GM12873 (cell line): ENCODE data around the gene MAGEF1.

Experiments
- TF ChIP-seq, protein P1 (sequence below): IDR thresholded peaks from 2 replicates; pipeline ENCODE4 v1.5.1; 2012; ENCODE audit warnings: low read depth, mild to moderate bottlenecking, moderate library complexity, low read length, control low read depth; ENCODE audit not compliant: insufficient read depth; ENCODE audit errors: missing control alignments

Gene MAGEF1

DNA sequence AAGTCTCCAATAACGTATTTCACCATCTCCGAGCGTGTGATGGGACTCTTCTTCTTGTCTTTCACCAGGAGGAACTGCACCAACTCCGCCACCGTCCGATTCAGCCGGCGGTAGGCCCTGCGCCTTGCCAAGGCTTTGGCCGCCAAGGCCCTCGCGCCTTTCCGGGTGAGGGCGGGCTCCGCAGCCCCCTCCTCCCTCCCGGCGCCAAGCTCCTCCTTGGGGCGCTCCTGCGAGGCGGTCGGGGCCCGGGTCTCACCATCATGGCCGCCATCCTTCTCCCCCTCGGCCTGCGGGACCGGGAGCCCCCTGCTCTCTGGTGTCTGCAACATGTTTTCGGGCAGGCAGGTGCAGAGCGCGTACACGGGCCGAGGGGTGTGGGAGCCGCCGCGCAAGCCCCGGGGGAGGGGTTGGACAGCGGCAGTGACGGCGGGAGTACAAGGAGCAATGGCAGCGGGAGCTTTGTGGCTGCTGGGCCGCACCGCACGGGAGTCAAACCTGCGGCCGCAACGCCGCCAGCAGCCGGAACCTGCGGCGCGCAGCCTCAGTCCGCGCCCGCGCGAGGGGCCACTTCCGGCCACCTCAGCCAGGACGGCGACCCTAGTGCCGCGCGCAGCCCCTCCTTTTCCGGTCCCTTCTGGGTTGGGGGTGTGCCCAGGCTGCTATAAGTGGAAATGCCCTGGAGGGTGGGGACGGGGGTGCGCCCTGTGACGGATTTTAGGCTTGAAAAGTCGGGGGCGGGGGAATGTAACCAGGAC, at the start of gene MAGEF1:
Gene MAGEF1, minus strand, starts transcription at position 572 of the 755 bp plus-strand sequence. Its CDS starts 243 bp downstream, at position 329.
- TF ChIP-seq, protein P1, sequence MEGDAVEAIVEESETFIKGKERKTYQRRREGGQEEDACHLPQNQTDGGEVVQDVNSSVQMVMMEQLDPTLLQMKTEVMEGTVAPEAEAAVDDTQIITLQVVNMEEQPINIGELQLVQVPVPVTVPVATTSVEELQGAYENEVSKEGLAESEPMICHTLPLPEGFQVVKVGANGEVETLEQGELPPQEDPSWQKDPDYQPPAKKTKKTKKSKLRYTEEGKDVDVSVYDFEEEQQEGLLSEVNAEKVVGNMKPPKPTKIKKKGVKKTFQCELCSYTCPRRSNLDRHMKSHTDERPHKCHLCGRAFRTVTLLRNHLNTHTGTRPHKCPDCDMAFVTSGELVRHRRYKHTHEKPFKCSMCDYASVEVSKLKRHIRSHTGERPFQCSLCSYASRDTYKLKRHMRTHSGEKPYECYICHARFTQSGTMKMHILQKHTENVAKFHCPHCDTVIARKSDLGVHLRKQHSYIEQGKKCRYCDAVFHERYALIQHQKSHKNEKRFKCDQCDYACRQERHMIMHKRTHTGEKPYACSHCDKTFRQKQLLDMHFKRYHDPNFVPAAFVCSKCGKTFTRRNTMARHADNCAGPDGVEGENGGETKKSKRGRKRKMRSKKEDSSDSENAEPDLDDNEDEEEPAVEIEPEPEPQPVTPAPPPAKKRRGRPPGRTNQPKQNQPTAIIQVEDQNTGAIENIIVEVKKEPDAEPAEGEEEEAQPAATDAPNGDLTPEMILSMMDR = no peak

- TF ChIP-seq, protein P1 = no peak
Measured at GRCh38 chr3:184761075-184761841, 49.4 kb upstream of the MAGEF1 start.

GRCh38 chr3:184760337-184761074, 48.6 kb upstream of the MAGEF1 start:
- TF ChIP-seq, protein P1 = no peak

DNA sequence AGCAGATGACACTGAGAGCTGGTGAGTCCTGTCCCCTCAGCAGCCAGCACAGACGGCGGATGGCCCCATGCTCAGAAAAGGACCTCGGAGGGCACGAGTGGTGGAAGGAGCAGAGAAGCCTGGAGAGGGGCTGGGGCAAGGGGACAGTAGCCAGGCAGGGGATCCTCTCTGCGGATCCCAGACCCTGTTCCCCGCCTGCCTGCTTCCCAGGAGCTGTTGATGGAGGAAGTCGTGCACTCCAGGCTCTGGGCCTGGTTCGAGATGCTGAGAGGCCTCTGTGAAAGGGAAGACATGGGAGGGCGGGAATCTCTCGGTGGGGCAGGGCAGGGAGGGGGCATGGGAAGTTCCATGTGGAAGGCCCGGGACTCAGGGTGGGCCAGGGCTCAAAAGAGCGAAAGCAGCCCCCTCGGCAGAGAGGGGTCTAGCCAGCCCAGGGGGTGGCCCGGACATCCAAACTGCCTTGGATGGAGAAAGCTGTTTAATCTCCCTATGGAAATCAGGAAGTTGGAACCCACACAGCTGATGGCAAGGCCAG, 47.9 kb upstream of the MAGEF1 start:
- TF ChIP-seq, protein P1 = no peak

GRCh38 chr3:184758056-184758455, 46.2 kb upstream of the MAGEF1 start:
- TF ChIP-seq, protein P1 = no peak

GRCh38 chr3:184757022-184757651, 45.3 kb upstream of the MAGEF1 start:
- TF ChIP-seq, protein P1 = no peak
